HS-27A (cell line): Measurements from ENCODE around the gene PERM1.
"Not testable (repeated sequence)": the region's sequence is repeated elsewhere in the genome, so short reads cannot be mapped to it uniquely, and the experiment has no call there.

Source experiments
- DNase-seq: peaks from one replicate; pipeline ENCODE4 v3.0.0-alpha.2; 2012; ENCODE audit warnings: low read depth, missing footprints

Gene PERM1

GRCh38 chr1:978835-979743, 2.8 kb downstream of the PERM1 start:
- no peak for DNase-seq

GRCh38 chr1:978069-978834, 3.6 kb downstream of the PERM1 start:
- DNase-seq = no peak

GRCh38 chr1:976791-977190, 5.1 kb downstream of the PERM1 start:
- DNase-seq = not testable (repeated sequence)

DNA sequence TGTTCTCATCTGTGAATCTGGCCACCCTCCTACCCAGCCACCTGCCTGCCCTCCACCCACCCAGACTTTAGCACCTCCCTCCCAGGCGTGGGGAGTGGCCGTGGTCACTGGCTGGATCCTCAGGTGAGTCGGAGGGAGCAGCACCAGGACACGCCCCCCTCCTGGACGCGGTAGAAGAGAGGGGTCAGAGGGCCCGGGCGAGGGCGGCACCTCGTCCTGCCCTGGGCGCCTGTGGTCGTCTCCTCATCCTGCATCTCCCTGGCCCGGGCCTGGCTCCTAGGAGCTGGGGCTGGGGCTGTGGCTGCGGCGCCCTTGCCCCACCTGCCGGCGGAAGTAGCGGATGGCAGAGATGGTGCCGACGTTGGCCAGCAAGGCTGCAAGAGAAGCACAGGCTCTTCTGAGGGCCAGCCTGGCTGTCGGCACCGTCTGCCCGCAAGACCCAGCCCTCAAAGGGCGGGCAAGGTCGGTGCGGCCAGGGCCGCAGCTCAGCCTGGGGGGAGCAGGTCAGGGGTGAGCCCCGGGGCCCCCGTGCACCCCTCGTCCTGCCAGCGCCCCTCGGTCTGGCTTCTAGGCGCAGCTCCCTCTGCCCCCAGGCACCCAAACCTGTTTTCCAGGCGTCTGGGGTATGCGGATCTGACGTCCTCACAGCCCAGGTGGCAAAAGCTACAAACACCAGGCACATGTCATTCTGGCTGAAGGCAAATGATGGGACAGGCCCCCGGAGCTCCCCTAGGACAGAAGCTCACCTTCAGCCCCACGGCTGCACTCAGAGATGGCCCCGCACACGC, 5.8 kb downstream of the PERM1 start:
- DNase-seq = no peak

DNA sequence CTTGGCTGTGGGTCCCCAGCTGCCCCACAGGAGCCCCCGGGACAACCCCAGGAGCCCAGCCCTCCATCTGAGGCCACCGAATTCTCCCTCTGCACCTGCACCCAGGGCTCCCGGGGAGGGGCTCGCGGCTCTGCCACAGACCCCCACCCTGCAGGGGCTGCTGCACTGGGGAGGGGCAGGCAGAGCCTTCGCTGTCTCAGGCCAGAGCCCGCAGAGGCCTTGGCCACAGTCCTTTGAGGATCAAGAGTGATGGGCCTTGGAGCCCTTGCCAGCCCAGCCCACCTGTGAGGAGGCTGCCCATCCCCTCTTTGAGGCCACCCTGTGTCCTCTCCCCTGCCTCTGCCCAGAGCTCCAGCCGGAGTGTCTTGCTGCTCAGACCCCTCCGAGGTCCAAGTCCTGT, 6.5 kb downstream of the PERM1 start:
- DNase-seq = no peak

DNA sequence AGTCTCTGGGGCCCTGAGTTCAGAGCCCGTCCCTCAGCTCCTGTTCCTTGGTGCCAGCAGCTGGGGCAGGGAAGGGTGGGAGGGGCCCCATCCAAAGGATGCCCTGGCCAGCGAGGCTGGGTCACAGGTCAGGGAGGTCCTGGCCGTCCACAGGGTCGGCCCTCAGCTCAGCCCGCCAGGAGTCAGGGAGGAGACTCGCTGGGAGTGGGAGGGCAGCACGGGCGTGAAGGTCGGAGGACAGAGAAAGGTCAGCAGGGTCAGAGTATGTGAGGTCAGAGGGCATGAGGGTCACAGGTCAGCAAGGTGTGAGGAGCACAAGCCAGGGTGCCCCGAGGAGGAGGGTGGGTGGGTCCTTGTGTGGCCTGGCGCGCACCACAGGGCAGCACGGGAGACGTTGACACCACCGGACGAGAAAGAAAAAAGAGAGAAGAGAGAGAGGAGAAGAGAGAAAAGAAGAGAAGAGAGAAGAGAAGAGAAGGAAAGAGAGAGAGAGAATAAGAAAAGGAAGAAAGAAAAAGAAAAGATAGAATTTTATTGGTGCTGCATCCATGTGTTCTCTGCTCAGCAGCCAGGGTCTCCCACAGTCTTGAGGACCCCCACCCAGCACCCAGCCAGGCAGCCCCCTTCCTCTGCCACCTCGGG, 7.1 kb downstream of the PERM1 start:
- DNase-seq = no peak

GRCh38 chr1:974293-974640, 7.6 kb downstream of the PERM1 start:
- no peak for DNase-seq

DNA sequence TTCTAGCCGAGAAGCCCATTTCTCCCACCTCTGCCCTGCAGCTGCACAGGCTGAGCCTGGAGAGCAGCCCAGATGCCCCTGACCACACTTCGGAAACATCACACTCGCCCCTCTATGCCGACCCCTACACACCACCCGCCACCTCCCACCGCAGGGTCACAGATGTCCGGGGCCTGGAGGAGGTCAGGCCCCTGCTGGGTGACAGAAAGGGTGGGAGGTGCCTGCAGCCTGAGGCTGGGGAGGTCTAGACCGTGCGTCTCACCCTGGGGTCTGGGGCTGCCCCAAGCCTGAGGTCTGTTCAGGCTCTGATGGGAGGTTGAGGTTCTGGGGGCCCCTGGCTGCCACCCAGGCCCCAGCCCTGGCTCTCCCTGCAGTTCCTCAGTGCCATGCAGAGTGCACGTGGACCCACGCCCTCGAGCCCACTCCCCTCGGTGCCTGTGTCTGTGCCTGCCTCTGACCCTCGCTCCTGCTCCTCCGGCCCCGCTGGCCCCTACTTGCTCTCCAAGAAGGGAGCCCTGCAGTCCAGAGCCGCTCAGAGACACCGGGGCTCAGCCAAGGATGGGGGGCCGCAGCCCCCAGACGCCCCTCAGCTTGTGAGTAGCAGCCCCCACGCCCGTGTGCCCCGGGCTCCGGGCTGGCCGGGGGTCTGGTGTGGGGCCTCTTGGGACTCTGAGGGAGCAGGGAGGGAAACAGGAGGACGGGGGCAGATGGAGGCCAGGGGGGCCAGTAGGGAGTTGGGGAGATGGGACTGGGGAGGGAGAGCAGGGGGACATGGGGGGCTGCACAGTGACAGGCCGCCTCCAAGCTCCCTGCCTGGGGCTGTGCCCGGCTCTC, 8.2 kb downstream of the PERM1 start:
- DNase-seq = no peak

GRCh38 chr1:972726-973458, 9.0 kb downstream of the PERM1 start:
- DNase-seq = no peak

DNA sequence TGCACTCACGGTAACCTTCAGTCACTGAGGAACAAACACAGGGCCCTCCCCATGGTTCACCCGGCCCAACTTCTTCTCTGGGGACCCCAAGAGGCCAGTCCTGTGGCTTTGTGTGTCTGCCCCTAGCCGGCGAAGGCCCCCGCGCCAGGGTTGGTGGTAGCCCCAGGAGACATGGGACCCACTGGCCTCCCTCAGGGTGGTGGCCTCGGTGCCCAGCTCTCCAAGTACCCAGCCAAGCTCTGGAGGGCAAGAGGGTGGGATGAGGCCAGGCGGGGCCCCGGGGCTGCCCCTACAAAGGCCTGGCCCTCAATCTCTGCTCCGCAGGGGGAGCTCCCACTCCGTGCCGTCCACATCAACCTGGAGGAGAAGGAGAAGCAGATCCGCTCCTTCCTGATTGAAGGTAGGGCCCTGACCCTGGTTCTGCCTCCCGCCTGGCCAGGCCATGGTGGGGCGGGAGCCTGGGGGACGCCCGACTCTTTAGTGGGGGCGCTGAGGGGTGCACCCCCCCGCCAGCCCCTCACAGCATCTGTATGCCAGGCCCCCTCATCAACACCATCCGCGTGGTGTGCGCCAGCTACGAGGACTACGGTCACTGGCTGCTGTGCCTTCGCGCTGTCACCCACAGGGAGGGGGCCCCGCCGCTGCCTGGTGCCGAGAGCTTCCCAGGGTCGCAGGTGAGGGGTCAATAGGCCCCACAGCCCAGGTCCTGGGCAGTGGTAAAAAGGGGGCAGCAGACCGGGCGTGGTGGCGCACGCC, 10.0 kb downstream of the PERM1 start:
- DNase-seq = no peak

DNA sequence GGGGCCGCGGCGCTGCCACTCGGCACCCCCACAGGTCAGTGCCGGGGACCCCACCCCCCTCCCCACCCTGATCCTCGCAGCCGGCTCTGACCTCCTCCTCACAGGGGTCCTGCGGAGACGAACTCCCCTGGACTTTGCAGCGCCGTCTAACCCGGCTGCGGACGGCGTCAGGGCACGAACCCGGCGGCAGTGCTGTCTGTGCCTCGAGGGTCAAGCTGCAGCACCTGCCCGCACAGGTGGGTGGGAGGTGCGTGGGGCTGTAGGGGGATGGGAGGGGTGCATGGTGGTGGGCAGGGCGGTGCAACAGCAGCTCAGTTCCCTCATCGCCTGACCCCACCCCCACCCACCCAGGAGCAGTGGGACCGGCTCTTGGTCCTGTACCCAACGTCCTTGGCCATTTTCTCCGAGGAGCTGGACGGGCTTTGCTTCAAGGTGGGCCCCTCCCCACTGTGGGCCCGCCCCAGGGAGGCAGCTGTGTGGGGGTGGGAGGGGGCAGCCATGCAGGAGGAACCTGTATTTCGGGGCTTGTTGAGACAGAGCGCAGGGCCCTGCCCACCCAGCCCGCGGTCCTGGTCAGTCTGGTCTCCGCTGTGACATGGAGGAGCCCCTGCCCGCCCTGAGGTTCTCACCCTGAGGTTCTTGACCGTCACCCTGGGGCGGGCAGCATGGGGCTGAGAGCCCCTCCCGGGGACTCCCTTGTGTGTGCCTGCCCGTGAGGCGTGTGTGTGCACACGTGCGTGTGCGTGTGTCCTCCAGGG, 10.7 kb downstream of the PERM1 start:
- DNase-seq = no peak

DNA sequence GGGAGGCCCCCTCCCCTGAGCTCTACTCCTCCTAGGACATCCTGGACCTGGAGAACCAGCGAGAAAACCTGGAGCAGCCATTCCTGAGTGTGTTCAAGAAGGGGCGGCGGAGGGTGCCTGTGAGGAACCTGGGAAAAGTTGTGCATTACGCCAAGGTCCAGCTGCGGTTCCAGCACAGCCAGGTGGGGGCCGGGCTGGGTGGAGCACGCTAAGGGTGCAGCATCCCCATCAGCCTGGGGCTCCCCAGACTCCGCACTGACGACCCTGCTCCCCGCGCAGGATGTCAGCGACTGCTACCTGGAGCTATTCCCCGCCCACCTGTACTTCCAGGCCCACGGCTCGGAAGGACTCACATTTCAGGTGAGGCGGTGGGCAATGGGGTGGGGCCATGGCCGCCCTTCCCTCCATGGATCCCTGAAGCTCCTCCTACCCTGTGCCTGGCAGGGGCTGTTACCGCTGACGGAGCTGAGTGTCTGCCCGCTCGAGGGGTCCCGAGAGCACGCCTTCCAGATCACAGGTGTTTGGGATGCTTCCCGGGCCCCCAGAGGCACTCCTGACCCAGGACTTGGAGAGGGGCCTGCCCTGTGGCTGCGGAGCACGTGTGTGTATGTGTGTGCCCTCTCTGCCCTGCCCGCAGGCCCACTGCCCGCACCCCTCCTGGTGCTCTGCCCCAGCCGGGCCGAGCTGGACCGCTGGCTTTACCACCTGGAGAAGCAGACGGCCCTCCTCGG, 11.5 kb downstream of the PERM1 start:
- DNase-seq = no peak

GRCh38 chr1:969260-969855, 12.5 kb downstream of the PERM1 start:
- DNase-seq = no peak

- no peak for DNase-seq
Measured at GRCh38 chr1:967466-968343, 14.2 kb downstream of the PERM1 start.

DNA sequence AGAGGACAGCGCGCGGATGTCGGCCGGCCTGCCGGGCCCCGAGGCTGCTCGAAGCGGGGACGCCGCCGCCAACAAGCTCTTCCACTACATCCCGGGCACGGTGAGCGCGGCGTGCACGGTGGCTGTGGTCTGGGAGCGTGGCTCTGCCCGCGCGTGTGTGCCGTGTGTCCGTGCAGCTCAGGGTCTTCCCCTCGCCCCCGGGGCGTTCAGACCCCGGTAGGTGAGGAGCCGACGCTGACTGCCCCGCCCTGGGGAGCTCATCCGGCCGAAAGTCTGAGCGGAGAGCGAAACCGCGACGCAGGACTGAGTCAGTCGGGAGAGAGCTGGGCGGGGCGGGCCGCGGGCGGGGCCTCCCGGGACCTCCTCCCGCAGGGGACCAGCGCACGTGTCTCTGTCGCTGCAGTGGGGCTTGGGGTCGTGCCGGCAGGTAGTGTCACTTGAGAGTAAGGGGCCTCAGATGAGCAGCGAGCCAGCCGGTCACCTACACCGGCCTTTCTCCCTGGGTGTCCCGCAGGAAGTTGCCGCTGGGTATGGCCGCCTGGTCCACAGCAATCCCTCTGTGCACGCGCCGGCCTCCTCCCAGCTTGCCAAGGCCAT, 15.1 kb downstream of the PERM1 start:
- DNase-seq = no peak

- no peak for DNase-seq
Measured at GRCh38 chr1:966135-966703, 15.7 kb downstream of the PERM1 start, which contains the start of gene PLEKHN1. Gene PLEKHN1, plus strand, starts transcription at chr1:966482. Its CDS starts 50 bp downstream, at chr1:966532.
